Muscle of arm (tissue), 12 donors: ENCODE data around the gene MUSK. TPM values are rescaled to one million over a fixed set of nuclear protein-coding genes. Genes with fewer than 3 reads are reported as not detected.
"Not testable (repeated sequence)": the region's sequence is repeated elsewhere in the genome, so short reads cannot be mapped to it uniquely, and the experiment has no call there.

ENCODE experiments used
- DNase-seq: peaks from one replicate; pipeline ENCODE4 v3.0.0-alpha.2; 2013
- polyA plus RNA-seq, 12 donors: library from polyadenylated mRNA; unstranded; fragments of 120-200 nt; gene quantifications; one replicate each; pipeline ENCODE4 v1.2.1, GENCODE V29; 2013; ENCODE audit not compliant: insufficient read length in 12 of 12

The MUSK gene
- polyA plus RNA-seq, 12 donors = 5.0 to 22.2 (median 15.2) TPM; not detected in 1

- DNase-seq = no peak
Measured at GRCh38 chr9:110758201-110758600, 89.6 kb downstream of the MUSK start.

DNA sequence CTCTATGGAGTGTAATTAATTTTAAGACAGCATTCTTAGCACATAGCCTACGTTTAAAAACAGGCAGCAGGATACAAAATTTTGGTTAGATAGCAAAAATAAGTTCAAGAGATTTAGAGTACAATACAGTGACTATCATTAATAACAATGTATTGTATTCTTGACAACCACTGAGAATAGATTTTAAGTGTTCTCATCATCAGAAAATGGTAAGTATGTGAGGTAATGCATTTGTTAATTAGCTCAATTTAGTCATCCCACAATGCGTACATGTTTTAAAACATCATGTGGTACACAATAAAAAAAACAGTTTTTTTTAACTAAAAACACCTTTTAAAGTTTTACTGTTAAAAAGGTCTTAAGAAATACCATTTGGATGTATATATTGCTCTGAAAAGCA, 94.2 kb downstream of the MUSK start:
- no peak for DNase-seq

DNA sequence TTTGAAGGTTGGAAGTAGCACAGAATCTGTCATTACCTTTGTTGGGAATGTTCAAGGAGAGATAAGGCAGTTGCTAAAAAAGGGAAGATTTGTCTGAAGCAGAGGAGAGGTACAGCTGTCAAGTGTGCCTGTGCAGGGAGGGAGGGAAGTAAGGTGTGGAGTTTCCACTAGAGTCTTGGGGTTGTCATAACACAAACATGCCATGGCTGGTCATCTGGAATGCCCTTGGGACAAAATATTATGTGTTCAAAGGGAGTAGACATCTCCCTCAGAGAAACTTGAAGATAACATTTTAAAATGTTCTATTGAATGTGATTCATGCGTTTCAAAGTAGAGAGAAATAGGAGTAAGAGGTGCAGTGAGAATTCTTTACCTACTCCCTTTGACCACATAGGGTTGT, 95.0 kb downstream of the MUSK start:
- no peak for DNase-seq

DNA sequence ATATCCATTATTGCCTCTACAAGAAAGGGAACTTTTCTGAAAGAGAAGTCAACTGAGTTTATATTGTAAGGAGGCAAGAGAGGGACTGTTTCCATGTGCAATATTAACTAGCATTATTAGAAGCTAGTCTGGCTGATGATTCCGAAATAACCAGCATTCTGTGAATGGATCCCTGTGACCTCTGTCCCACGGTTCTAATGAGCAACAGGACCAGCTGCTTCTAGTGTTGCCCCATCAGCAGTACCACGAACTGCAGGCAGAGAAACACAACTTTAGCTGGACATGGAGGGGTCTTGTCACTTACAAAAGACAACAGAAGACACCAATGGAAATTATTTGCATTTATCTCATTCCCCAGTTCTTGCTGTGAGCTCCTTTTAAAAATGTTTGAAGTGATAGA, 95.4 kb downstream of the MUSK start:
- DNase-seq = no peak

DNA sequence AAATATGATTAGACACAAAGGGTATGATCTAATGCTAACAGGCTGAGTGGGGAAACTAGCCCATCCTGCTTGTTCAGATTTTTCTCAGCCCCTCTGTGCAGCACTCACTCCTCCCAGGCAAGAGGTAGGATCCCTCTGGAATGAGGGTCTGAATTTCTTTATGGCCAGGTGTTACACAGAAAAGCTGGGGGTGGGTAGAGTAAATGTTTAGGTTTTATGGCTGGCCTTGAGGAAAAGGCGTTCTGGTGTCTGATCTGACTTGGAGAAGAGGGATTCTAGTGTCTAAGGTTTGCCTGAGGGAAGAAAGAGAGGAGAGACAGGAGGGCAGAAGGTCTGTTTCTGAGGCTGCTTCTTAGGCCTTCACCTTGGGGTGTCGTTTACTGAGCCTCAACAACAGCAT, 97.3 kb downstream of the MUSK start:
- DNase-seq = no peak

DNA sequence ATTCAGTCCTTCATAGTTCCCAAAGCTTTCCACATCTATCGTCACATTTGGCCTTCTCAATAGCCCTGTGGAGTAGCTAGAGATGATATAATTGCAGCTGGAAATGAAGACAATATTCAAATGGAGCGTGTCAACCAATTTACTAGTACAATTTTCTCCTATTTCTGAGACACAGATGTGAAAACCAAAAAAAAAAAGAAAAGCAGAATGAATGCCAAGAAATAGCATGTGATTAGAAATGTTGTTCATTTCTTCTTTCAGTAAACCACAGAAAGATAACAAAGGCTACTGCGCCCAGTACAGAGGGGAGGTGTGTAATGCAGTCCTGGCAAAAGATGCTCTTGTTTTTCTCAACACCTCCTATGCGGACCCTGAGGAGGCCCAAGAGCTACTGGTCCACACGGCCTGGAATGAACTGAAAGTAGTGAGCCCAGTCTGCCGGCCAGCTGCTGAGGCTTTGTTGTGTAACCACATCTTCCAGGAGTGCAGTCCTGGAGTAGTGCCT, 99.0 kb downstream of the MUSK start:
- DNase-seq = peak; percentile 72

DNA sequence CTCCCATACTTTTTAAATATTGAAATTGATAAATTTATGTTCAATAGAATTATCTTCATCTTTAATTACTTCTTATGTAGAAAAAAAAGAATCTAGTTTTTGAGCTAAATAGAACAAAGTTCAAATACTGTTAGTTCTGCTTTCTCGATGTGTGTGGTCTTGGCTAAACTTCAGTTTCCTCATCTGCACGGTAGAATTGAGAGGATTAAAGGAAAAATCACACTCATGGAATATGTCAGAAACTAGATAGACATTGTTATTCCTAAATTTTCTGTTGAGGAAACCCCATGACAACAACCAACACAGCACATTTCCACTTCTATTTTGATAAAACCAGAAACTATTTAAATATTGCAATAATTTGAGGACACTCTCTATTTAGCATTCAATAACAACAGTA, 100.3 kb downstream of the MUSK start:
- DNase-seq = no peak

GRCh38 chr9:110769667-110770066, 101.1 kb downstream of the MUSK start:
- DNase-seq = no peak

- no peak for DNase-seq
Measured at GRCh38 chr9:110775724-110776123, 107.1 kb downstream of the MUSK start.

DNA sequence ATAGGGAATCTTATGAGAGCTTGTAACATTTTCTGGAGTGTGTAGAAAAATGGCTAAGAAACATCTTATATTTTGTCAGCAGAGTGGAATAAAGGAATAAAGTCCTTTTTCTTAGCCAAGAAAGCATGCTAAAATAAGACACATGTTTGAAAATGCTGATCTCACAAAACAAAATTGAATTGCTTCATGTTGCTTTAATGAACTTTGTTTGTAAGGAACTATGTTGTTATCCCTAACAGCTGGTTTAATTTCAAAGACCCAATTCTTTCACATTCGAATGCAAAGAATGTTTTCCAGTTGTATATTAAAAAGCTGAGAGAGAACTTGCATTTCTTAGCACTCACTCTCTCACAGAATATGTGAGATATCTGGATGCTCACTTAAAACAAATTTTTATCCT, 107.6 kb downstream of the MUSK start:
- no peak for DNase-seq

- no peak for DNase-seq
Measured at GRCh38 chr9:110777196-110777875, 108.7 kb downstream of the MUSK start.

GRCh38 chr9:110777876-110778215, 109.3 kb downstream of the MUSK start:
- DNase-seq = no peak

- no peak for DNase-seq
Measured at GRCh38 chr9:110782701-110783100, 114.1 kb downstream of the MUSK start.

DNA sequence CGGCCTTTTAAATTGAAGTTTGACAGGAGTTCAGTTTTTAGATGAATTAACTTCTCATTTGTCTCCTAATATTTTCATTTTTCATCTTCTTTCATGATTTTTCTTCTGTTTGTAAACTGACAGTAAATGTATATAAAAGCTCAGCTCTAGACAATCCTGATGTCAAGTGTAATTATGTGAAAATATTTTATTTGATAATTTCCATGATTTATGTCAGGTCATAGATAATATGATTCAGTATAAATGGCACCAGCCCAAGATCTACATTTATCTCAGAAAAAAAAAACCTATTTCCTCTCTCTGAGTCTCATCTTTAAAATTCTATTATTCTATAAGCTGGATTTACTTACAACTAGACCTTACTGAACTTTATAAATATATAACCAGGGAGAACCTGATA, 115.7 kb downstream of the MUSK start:
- DNase-seq = no peak

DNA sequence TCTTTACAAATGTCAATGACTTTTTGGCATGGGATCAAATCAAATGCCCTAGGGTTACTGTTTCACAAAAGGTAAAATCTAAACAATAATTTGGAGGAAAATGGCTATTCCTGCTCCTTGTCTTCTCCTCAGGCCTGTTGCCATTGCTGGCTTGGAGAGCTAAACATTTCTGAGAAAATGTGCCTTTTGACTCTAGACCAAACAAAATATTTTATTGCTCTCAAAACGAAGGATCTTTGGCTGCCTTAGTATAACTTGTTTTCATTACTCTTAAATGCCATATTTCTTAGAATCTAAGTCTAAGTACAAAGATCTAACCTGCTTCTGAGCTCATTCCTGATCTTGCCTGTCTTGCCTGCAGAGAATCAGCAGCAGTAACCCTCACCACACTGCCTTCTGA, 116.6 kb downstream of the MUSK start:
- peak; percentile 53 for DNase-seq

DNA sequence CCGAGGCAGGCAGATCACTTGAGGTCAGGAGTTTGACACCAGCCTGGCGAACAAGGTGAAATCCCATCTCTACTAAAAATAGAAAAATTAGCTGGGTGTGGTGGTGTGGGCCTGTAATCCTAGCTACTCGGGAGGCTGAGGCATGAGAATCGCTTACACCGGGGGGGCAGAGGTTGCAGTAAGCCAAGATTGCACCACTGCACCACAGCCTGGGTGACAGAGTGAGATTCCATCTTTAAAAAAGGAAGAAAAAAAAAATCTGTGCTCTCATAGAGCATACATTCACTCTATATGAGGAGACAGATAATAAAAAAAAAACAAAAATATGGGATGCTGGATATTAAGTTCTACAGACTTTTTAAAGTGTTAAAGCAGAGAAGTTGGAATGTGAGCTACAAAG, 119.8 kb downstream of the MUSK start:
- DNase-seq = not testable (repeated sequence)

- no peak for DNase-seq
Measured at GRCh38 chr9:110788871-110789270, 120.3 kb downstream of the MUSK start.

DNA sequence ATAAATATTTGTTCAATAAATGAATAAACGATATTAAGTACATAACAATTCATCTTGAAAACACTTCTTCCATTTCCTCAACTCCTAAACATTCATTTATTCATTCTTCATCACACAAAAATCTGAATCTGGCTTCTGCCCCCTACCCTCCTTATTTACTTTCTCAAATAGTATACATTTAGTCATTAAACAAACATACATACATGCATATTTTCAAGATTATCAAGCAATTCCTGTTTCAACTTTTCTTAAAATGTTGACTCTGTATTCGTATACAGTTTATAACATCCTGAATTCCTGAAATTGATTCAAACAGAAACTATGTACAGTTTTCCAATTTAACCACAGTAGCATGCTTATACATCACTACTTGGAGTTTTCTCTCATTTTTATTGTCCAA, 129.0 kb downstream of the MUSK start:
- no peak for DNase-seq

- no peak for DNase-seq
Measured at GRCh38 chr9:110799396-110799795, 130.8 kb downstream of the MUSK start.

DNA sequence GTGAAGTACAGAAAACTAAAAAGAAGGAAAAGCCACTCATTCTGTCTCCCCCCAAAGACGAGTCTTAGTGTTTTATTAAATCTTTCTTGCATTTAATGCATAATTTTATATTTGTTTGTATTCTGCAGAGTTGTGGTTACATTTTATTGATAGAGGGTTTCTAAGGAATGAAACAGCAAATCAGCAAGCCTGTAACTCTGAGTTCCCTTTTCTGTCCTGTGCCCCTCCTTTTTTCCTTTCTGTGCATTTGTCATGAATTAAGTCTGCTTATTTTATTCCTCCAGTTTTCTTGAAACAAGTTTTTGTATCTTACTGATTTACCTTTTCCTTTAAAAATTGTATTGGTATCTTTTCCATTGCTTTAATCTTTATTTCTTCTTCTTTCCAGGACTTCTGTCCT, 132.8 kb downstream of the MUSK start:
- no peak for DNase-seq

- DNase-seq = peak; percentile 43
Measured at GRCh38 chr9:110802416-110803035, 133.9 kb downstream of the MUSK start.

- no peak for DNase-seq
Measured at GRCh38 chr9:110807956-110808598, 139.5 kb downstream of the MUSK start.

- DNase-seq = no peak
Measured at GRCh38 chr9:110808599-110808980, 140.0 kb downstream of the MUSK start.
